GM19023 (cell line): ENCODE results near the gene TAS2R42.

Source experiments
- ATAC-seq: cut with Tn5 transposase; IDR thresholded peaks from one replicate; pipeline ENCODE4 v1.9.1; 2021; ENCODE audit warnings: mild to moderate bottlenecking, moderate library complexity; ENCODE audit not compliant: unreplicated experiment

The TAS2R42 gene

GRCh38 chr12:11186837-11187236, at the start of gene TAS2R42:
TSS of gene TAS2R42 (minus strand) at chr12:11186937. CDS start at chr12:11186937, 0 bp downstream.
- no peak for ATAC-seq

GRCh38 chr12:11233532-11233931, 46.8 kb upstream of the TAS2R42 start:
- ATAC-seq = no peak

GRCh38 chr12:11228296-11228879, 41.7 kb upstream of the TAS2R42 start:
- peak; percentile 70 for ATAC-seq

GRCh38 chr12:11227373-11227772, 40.6 kb upstream of the TAS2R42 start:
- ATAC-seq = no peak

- no peak for ATAC-seq
Measured at GRCh38 chr12:11209113-11209512, 22.4 kb upstream of the TAS2R42 start.

DNA sequence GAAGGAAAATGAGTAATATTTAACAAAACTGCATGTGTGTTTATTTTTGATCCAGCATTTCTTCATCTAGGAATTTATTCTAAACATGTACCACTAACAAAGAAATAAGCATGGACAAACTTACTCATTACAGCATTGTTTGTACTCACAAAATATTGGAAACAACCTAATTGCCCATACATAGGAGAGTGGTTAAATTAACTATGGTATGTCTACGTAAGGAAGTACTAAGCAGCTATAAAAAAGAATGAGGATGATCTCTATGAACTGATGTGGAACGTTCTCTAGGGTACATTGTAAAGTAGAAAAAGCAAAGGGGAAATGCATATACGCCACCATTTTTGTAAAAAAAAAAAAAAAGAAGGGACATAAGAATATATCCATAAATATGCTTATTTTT, 17.4 kb upstream of the TAS2R42 start:
- ATAC-seq = no peak

DNA sequence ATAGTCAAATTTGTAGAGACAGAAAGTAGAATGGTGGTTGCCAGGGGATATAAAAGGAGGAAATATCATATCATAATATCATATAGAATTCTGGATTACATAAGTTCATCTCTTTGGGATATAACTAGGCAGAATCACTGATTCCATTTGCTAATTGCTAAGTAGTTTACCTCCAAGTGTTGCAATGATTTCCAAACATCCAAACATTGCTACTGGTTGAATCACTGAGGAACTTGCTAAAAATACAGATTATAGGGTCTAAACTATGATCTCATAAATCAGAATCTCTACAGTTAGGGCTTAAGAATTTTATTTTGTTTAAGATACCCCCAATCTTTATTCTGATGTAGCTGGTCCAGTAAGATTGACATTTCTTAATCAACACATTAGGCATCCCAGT, 16.1 kb upstream of the TAS2R42 start:
- no peak for ATAC-seq

DNA sequence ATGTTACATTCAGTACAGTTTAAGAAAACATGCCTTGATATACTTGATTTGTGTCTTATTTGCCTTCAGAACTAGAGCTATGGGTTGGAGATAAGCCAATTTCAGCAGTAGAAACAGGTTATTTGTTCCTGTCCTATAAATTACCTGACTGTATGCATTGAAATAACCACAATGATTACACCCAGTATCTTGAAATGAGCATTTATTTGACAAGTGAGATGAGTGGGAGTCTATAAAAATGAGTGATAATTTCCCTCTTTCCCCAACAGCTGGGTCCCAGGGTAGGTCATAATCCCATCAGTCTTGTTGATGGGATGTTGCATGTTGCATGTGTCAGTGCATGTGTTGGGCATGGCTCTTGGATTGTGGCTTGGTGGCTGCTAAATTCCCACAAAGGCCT, 3.7 kb downstream of the TAS2R42 start:
- no peak for ATAC-seq

- ATAC-seq = no peak
Measured at GRCh38 chr12:11182529-11182928, 4.2 kb downstream of the TAS2R42 start.

DNA sequence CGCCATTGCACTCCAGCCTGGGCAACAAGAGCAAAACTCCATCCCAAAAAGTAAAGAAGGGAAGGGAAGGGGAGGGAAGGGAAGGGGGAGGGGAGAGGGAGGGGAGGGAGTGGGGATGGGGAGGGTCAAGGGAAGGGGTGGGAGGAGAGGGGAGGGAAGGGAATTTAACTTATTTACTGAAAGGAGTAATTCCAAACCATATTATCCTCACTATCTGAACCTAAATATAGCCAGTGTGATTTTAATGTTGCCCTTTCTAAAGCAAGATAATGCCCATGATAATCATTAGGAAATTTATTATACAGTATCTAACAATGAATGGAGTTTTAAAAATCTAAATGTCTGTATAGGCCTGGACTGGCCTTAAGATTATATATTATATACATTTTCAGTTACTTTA, 8.5 kb downstream of the TAS2R42 start:
- ATAC-seq = no peak

DNA sequence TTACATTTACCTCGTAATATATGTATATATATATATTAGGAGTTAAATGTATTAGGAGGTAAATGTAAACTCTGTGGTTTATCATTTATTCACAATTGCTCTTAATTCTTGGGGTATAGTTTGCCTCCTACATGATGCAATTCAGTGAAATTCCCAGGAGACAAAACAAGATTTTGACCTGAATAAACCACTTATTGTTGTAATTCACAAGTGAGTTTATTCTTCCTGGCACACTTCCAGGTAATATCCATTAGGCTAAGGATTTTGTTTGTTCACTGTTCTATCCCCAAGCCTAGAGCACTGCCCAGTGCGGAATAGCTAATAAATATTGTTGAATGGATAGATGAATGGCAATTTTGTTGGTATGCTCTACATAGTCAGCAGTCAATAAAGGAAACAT, 12.7 kb downstream of the TAS2R42 start:
- ATAC-seq = no peak

GRCh38 chr12:11171969-11172675, 14.6 kb downstream of the TAS2R42 start:
- ATAC-seq = no peak

GRCh38 chr12:11171145-11171968, 15.4 kb downstream of the TAS2R42 start, which contains the start of gene SMIM10L1:
TSS of gene SMIM10L1 (plus strand) at chr12:11171194. CDS start at chr12:11171357, 163 bp downstream.
- peak; percentile 99 for ATAC-seq

GRCh38 chr12:11170810-11171144, 16.0 kb downstream of the TAS2R42 start:
- ATAC-seq = no peak

DNA sequence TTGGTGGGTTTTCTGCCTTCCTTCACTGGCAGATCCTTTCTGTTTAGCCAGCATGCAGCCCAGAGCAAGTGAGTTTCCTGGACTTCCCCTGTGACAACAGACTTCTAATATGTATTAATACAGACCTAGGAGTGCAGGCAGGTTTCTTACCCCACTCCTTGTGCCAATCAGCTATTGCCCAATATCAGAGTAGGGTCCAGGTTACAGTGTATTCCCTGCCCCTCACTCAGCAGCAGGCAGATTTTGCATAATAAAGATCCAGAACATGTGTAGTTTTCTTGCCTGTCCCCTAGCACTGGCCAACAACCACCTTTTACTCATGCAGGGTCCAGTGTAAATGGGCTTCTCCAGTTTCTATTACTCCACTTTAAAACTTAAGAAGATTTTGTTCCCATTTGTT, 20.4 kb downstream of the TAS2R42 start:
- ATAC-seq = no peak

GRCh38 chr12:11164384-11164783, 22.4 kb downstream of the TAS2R42 start:
- no peak for ATAC-seq

GRCh38 chr12:11162502-11162901, 24.2 kb downstream of the TAS2R42 start:
- no peak for ATAC-seq

GRCh38 chr12:11158885-11159444, 27.8 kb downstream of the TAS2R42 start:
- no peak for ATAC-seq

- no peak for ATAC-seq
Measured at GRCh38 chr12:11154400-11154925, 32.3 kb downstream of the TAS2R42 start.

DNA sequence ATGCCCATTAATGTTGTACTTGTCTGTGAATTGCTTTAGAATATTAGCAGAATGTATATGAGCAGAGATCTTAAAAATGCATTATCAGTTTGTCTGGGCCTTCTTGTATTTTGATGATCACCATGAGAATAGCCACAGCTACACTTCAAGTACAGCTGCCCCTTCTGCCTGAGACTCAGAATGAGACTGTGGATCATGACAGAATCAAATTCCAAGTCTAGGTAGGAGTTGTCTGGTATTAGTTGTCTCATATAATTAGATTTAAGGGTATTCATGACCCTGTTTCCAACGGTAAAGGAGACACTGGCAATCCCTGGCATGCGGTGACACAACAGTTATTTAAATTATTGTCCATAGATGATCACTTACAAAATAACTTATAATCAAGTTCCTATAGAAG, 34.0 kb downstream of the TAS2R42 start:
- ATAC-seq = no peak

GRCh38 chr12:11150832-11151231, 35.9 kb downstream of the TAS2R42 start:
- no peak for ATAC-seq
